ENCODE data around the gene MGA.

DNA sequence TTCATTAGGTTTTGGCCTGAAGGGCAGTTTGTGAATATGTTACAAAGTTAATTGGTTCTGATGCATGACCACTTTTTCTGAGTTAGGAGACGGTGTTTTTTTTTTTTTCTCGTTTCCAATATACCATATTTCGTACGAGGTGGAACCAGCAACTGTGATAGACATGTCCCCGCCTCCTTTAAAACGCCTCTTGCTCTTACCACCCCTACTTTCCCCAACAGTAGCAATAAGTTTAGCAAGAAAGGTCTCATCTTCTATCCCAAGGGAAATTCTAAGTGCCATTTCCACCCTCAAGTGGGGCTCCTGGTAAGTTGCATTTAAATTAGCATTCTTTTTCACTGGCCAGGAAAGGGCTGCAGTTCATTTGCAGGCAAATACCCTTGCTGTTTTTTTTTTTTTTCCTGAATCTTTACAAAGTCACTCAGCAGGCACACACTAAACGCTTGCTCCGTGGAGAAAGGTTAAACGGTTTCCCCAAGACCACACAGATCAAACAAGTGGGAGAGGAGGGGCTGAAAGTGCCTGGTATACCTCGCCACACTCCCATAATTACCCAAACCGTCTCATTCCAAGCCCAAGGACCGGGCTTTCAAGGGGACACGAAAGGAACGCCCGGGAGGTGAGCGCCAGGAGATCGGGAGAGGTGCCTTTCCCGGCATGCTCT lies 39.5 kb upstream of the MGA start:
- TF ChIP-seq, protein P1, sequence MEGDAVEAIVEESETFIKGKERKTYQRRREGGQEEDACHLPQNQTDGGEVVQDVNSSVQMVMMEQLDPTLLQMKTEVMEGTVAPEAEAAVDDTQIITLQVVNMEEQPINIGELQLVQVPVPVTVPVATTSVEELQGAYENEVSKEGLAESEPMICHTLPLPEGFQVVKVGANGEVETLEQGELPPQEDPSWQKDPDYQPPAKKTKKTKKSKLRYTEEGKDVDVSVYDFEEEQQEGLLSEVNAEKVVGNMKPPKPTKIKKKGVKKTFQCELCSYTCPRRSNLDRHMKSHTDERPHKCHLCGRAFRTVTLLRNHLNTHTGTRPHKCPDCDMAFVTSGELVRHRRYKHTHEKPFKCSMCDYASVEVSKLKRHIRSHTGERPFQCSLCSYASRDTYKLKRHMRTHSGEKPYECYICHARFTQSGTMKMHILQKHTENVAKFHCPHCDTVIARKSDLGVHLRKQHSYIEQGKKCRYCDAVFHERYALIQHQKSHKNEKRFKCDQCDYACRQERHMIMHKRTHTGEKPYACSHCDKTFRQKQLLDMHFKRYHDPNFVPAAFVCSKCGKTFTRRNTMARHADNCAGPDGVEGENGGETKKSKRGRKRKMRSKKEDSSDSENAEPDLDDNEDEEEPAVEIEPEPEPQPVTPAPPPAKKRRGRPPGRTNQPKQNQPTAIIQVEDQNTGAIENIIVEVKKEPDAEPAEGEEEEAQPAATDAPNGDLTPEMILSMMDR (conservative IDR thresholded peaks at IDR 0.05) = no peak
- no peak for TF ChIP-seq ZFX (IDR thresholded peaks at IDR 0.05)

Data from C4-2B (cell line).